Superior temporal gyrus (tissue), 1 donor: ENCODE results near the gene AGRN.

ENCODE experiments used
- DNase-seq: peaks from one replicate; pipeline ENCODE4 v3.0.0-alpha.2; 2016; ENCODE audit errors: extremely low spot score

Gene AGRN

DNA sequence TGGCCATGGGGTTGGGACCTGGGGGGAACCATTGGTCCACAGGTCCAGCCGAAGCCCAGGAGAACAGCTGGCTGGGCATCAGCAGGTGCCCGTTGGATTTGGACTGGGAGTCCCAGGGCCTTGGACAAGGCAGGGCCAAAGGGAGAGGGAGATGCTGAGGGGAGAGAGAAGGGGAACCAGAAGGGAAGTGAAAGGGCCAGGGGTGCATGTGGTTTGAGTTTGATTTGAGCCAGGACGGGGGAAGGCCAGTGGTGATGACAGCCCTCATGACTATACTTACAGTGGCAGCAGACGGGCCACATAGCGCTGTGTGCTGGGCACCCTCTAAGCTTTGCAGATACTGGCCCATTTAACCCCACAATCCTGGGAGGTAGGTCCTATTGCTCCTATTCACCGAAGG is 18.8 kb downstream of the AGRN start:
- DNase-seq: no peak

DNA sequence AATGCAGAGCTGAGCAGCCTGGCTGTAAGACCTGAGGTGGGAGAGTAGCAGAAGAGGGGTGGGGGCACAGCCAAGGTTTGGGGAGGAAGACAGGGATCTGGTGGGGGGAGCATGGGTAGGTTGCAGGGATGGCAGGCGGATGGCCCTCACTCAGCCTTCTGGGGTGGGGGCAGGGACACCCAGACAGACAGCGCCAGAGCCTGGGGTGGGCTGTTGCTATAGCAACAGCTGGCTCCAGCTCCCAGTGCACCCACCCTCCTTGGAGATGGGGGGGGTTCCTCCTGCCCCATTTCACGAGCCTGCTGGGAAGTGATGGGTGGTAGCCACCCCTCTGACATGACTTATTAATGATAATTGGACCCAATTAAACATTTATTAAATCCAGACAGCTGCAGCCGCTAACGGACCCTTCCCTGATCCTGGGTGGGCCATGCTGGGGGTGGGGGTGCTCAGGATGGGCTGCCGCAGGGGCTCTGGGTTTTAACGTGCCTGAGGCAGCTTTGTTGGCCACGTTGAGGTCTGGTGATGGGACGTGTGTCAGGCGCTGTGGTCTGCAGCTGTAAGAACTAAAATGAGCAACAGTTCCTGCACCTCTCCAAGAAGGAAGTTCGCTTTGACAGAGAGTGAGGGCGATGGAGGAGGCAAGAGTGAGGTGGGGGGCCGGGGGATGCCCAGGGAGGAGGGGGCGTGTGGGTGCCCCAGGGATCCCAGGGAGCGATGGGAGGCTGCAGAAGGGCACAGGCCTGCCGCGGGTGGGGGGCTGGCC is 19.4 kb downstream of the AGRN start:
- DNase-seq: no peak

DNA sequence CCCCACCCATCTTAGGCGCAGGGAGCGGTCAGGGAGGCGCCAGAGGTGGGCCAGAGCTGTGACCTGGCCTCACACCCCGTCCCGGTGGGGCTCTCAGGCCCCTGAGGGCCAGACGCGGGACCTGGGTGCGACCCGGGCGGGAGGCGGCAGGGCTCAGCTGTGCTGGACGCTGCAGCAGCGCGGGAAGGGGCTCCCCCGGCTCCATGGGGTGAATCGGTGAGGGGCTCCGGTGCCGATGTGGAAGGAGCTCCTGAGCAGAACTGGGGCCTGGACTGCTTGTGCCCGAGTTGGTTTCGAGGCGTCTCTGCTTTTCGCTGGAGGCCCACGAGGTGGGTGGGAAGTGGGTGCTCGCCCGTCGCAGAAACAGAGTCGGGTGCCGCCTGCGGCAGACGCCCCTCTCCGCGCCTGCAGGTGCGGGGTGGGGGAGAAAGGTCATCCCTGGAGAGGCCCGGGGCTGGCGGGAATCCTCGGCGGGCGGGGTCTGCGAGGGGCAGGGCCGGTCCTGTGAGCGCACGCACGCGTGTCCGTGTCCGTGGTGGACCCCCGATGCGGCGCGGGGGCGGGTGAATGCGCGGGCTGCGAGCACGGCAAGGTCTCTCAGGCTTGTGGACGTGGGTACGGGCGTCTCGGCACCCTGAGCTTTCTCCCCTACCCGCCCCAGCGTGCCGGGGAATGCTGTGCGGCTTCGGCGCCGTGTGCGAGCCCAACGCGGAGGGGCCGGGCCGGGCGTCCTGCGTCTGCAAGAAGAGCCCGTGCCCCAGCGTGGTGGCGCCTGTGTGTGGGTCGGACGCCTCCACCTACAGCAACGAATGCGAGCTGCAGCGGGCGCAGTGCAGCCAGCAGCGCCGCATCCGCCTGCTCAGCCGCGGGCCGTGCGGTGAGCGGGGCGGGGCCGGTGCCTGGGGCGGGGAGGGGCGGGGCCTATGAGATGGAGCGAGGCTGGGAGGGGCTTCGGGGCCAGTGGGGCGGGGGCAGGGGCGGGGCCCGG is 20.4 kb downstream of the AGRN start:
- peak; percentile 64 for DNase-seq

DNA sequence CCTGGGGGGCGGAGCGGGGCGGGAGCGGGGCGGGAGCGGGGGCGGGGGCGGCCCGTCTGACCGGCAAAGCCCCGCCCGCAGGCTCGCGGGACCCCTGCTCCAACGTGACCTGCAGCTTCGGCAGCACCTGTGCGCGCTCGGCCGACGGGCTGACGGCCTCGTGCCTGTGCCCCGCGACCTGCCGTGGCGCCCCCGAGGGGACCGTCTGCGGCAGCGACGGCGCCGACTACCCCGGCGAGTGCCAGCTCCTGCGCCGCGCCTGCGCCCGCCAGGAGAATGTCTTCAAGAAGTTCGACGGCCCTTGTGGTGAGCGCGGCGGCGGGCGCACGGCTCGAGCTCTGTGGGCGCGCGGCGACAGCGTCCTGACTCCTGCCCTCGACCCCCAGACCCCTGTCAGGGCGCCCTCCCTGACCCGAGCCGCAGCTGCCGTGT is 21.2 kb downstream of the AGRN start:
- no peak for DNase-seq

DNA sequence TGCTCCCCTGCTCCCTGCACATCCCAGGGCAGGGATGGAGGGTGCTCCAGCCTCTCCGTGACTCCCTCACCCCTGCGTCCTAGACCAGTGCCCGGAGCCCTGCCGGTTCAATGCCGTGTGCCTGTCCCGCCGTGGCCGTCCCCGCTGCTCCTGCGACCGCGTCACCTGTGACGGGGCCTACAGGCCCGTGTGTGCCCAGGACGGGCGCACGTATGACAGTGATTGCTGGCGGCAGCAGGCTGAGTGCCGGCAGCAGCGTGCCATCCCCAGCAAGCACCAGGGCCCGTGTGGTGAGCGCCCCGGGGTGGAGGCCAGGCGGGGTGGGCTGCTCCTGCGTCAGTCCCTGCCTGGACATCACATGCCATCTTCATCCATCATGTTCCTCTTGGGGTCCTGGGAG is 22.0 kb downstream of the AGRN start:
- DNase-seq: no peak

DNA sequence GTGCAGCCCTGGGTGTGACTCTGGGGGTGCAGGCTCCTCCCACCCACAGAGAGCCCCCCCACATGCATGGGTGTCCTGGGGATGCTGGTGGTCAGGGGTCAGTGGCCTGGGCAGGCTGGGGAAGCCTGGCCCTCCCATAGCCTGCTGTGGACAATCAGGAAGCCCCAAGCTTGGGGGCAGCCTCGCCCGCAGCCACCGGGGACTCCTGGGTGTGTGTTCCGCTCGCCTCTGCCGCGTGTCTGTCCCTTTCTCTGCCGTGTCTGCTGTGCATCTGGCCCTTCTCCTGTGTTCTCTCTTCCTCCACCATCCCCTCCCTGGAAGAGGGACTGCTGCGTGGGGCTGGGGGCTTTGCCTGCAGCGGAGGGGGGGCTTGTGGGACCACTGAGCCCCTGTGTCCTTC is 22.9 kb downstream of the AGRN start:
- no peak for DNase-seq

DNA sequence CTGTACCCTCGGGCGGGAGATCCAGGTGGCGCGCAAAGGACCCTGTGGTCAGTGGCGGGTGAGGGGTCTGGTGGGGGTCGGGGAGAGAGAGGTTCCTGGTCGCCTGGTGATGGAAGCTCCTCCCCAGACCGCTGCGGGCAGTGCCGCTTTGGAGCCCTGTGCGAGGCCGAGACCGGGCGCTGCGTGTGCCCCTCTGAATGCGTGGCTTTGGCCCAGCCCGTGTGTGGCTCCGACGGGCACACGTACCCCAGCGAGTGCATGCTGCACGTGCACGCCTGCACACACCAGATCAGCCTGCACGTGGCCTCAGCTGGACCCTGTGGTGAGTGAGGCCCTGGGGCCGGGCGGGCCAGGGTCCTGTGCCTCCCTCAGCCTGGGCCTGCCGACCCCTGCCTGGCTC is 23.5 kb downstream of the AGRN start:
- DNase-seq: no peak

DNA sequence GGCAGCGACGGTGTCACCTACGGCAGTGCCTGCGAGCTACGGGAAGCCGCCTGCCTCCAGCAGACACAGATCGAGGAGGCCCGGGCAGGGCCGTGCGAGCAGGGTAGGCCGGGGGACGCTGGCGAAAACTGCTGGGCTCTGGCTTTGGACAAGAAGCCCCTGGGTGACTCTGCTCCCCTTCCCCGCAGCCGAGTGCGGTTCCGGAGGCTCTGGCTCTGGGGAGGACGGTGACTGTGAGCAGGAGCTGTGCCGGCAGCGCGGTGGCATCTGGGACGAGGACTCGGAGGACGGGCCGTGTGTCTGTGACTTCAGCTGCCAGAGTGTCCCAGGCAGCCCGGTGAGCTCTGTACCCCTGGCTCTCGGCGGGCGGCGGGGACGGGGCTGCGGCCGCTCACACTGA is 24.0 kb downstream of the AGRN start:
- no peak for DNase-seq

DNA sequence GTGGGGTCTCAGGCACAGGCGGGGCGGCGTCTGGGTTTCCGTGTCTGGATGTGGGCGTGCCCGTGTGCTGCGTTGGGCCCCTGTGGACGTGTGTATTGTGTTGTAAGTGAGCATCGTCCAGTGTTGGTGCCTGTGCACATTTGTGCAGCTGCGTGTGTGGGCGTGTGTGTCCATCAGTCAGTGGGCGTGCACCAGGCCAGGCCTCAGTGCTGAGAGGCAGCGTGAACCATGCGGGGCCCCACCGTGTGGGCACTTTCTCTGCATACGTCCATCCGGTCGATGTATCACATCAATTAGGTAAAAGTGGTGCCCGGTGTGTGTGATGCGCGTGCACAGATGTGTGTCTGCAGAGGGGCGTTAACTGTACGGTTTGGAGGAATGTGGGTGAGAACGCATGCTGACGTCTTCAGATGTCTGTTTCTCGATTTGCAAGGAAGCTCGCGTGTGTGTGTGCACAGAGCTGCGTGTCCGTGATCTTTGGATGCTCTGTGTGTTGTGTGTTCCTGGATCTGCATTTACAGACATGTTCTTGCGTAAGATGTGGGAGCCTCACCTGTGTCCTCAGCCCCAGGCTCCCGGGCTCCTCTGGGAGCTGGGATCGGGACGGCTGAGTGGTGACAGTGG is 24.6 kb downstream of the AGRN start:
- DNase-seq: no peak

DNA sequence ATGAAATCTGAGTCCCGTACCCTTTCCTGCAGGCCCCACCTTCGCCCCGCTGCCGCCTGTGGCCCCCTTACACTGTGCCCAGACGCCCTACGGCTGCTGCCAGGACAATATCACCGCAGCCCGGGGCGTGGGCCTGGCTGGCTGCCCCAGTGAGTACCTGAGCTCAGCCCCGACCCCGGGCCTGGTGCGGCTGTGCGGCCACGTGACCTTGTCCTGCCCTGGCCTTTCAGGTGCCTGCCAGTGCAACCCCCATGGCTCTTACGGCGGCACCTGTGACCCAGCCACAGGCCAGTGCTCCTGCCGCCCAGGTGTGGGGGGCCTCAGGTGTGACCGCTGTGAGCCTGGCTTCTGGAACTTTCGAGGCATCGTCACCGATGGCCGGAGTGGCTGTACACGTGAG is 25.2 kb downstream of the AGRN start:
- no peak for DNase-seq

DNA sequence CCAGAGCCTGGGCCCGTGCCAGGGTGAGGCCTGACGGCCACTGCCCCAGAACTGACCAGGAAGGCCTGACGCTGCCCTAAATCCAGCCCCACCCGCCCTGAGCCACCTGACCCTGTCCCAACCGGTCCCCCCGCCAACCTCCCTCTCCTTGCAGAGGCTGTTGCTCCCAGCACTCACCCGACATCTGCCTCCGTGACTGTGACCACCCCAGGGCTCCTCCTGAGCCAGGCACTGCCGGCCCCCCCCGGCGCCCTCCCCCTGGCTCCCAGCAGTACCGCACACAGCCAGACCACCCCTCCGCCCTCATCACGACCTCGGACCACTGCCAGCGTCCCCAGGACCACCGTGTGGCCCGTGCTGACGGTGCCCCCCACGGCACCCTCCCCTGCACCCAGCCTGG is 26.3 kb downstream of the AGRN start:
- no peak for DNase-seq

DNA sequence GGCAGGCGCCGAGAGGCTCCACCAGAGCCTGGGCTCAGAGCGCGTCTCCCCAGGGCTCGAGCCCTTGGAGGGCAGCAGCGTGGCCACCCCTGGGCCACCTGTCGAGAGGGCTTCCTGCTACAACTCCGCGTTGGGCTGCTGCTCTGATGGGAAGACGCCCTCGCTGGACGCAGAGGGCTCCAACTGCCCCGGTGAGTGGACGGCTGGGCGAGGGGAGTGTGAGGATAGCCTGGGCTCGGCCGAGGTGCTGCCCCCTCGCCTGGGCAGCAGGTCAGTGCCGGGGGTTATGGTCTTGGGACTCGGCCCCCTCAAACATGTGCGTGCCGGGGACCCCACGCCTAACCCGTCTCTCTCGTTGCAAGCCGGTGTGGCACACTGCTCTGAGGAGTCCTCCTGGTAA is 26.8 kb downstream of the AGRN start:
- no peak for DNase-seq

DNA sequence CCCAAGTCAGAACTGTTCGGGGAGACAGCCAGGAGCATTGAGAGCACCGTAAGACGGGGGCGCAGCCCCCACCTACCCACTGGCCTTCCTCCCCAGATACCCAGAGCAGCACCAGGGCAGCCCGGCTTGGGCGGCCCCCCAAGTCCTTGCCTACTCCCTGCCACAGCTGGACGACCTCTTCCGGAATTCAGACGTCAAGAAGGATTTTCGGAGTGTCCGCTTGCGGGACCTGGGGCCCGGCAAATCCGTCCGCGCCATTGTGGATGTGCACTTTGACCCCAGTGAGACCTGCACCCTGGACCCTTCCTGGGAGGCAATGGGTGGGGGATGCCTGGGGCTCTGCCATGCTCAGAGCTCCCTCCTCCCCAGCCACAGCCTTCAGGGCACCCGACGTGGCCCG is 27.5 kb downstream of the AGRN start:
- no peak for DNase-seq

DNA sequence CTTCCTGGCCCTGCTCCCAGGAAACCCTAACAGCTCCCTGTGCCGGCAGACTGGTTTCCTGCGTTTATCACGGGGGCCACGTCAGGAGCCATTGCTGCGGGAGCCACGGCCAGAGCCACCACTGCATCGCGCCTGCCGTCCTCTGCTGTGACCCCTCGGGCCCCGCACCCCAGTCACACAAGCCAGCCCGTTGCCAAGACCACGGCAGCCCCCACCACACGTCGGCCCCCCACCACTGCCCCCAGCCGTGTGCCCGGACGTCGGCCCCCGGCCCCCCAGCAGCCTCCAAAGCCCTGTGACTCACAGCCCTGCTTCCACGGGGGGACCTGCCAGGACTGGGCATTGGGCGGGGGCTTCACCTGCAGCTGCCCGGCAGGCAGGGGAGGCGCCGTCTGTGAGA is 28.0 kb downstream of the AGRN start:
- DNase-seq: no peak

DNA sequence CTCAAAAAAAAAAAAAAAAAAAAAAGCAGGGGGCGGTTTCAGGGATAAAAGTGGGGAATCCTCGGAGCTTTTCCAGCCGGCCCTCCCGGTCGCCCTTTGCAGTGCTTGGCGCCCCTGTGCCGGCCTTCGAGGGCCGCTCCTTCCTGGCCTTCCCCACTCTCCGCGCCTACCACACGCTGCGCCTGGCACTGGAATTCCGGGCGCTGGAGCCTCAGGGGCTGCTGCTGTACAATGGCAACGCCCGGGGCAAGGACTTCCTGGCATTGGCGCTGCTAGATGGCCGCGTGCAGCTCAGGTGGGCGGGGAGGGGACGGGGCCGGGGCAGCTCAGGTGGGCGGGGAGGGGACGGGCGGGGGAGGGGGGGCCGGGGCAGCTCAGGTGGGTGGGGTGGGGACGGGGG is 28.8 kb downstream of the AGRN start:
- DNase-seq: no peak

DNA sequence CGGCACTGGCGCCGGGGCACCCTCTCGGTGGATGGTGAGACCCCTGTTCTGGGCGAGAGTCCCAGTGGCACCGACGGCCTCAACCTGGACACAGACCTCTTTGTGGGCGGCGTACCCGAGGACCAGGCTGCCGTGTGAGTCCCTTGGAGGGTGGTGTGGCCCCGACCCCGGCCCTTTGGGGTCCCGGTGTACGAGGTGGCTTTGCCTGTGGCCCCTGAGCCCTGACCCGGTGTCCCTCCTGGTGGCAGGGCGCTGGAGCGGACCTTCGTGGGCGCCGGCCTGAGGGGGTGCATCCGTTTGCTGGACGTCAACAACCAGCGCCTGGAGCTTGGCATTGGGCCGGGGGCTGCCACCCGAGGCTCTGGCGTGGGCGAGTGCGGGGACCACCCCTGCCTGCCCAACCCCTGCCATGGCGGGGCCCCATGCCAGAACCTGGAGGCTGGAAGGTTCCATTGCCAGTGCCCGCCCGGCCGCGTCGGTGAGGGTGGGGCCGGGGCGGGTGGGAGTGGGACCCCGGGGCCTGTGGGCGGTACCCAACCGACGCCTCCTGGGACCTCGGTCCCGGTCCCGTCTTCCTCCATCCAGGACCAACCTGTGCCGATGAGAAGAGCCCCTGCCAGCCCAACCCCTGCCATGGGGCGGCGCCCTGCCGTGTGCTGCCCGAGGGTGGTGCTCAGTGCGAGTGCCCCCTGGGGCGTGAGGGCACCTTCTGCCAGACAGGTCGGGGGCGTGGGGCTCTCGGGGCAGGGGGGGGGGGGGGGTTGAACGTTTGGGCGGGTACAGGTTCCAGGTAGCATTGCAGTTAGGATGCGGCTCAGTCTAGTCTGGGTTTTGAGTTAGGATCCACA is 29.6 kb downstream of the AGRN start:
- DNase-seq: no peak

DNA sequence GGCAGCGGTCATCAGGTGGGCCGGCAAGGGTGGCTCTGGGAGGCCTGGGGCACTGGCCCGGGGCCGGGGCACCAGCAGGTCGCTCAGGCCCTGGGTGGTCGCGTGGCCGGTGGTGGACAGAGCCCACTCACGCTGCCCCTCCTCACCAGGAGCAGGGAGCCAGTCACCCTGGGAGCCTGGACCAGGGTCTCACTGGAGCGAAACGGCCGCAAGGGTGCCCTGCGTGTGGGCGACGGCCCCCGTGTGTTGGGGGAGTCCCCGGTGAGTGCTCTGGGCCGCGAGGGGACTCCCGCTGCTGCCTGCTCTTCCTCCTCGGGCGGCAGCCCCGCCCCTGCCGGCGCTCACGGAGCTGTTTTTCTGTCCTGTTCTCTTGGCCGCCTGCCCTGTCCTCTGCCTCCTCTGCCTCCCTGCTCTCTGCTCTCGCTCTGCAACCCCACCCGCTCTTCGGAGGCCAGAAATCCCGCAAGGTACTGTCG is 30.7 kb downstream of the AGRN start:
- no peak for DNase-seq

DNA sequence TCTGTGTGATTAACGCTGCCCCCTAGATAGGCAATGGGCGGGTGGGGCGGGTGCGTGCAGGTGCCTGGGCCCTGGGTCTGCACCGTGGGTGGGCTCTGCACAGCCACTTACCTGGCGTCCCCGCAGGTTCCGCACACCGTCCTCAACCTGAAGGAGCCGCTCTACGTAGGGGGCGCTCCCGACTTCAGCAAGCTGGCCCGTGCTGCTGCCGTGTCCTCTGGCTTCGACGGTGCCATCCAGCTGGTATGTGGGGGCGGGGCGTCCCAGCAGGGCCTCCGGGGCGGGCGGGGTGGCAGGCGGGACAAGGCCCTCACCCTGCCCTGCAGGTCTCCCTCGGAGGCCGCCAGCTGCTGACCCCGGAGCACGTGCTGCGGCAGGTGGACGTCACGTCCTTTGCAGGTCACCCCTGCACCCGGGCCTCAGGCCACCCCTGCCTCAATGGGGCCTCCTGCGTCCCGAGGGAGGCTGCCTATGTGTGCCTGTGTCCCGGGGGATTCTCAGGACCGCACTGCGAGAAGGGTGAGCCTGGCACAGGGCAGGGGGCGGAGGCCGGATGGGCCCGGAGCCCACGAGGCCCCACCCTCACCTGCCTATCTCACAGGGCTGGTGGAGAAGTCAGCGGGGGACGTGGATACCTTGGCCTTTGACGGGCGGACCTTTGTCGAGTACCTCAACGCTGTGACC is 31.3 kb downstream of the AGRN start:
- no peak for DNase-seq

DNA sequence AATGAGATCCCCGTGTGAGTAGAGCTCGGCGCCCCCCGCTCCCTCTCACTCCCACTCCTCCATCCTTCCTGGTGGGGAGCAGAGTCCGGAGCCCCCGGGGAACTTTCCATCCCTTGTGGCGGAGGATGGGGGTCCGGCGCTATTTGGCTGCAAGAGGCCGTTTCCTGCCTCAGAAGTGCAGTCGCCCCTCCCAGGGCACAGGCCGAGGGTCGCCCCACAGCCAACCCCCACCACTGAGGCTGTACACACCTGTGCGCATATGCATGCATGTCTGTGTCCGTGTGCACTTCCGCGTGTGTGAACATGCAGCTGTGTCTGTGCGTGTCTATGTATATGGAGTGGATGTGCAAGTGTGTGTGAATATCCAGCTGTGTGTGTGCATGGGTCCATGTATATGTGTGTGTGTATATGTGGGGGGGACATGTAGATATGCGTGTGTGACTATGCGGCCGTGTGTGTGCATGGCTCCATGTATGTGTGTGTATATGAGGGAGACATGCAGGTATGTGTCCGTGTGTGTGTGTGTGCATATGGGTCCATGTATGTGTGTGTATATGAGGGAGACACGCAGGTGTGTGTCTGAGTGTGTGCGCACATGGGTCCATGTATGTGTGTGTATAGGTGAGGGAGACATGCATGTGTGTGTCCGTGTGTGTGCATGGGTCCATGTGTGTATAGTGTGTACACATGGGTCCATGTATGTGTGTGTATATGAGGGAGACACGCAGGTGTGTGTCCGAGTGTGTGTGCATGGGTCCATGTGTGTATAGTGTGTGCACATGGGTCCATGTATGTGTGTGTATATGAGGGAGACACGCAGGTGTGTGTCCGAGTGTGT is 32.3 kb downstream of the AGRN start:
- DNase-seq: no peak

DNA sequence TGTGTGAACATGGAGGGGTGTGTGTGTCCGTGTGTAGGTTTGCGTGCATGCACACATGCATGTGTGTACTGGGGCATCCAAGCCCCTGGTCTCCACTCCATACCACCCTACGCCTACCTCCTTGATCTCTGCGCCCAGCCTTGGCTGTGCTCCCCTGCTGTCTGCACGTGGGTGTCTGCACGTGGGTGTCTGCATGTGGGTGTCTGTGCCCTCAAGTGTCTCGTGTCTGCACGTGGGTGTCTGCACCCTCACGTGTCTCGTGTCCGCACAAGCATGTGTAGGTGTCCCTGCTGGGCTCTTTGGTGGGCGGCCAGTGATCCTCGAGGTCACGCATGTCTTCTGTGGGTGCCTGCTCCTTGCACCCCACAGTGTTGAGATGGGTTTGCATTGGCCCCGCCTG is 33.1 kb downstream of the AGRN start:
- no peak for DNase-seq
